Progenitor cell of endocrine pancreas (in vitro differentiated cells): ENCODE measurements around the gene PARP9. TPM values are rescaled to one million over a fixed set of nuclear protein-coding genes. Genes with fewer than 3 reads are reported as not detected.
"Not testable (repeated sequence)": the region's sequence is repeated elsewhere in the genome, so short reads cannot be mapped to it uniquely, and the experiment has no call there.

ENCODE experiments used
- DNase-seq: peaks from one replicate; pipeline ENCODE4 v3.0.0; 2021; ENCODE audit warnings: low spot score; ENCODE audit not compliant: unreplicated experiment
- H3K27ac Mint-ChIP-seq: 2 replicates; pipeline ENCODE4 v1.8.0; 2021; ENCODE audit warnings: mild to moderate bottlenecking, moderate library complexity, mixed read lengths
- H3K27me3 Mint-ChIP-seq: 2 replicates; pipeline ENCODE4 v1.8.0; 2021; ENCODE audit warnings: mixed read lengths
- H3K36me3 Mint-ChIP-seq: 2 replicates; pipeline ENCODE4 v1.8.0; 2022; ENCODE audit warnings: mixed read lengths; ENCODE audit not compliant: insufficient read depth
- H3K4me1 Mint-ChIP-seq: 2 replicates; pipeline ENCODE4 v1.8.0; 2021; ENCODE audit warnings: low read depth, mixed read lengths
- H3K4me3 Mint-ChIP-seq: 2 replicates; pipeline ENCODE4 v1.8.0; 2021; ENCODE audit warnings: low read depth, mild to moderate bottlenecking, moderate library complexity, mixed read lengths
- H3K9me3 Mint-ChIP-seq: 2 replicates; pipeline ENCODE4 v1.8.0; 2021; ENCODE audit warnings: low read depth, mixed read lengths
- CTCF ChIP-seq: fragments of 200-600 bp; sonication (generic); IDR thresholded peaks from one replicate; pipeline ENCODE4 v1.5.0; 2021; ENCODE audit warnings: antibody characterized with exemption, mild to moderate bottlenecking; ENCODE audit not compliant: unreplicated experiment
- total RNA-seq: library from RNA; stranded (reverse); gene quantifications from 2 replicates; pipeline ENCODE4 v1.2.1, GENCODE V29; 2021

Gene PARP9
- total RNA-seq, 1 donor from 2014 or later = 11.3 TPM

- no peak for DNase-seq
- peak overlapping the region; percentile 69 for H3K27ac Mint-ChIP-seq
- peaks cover 1% of the 10 kb centered on the region for H3K36me3 Mint-ChIP-seq
Observed at GRCh38 chr3:122510878-122511535, 53.1 kb downstream of the PARP9 start.

GRCh38 chr3:122508944-122509343 lies 55.2 kb downstream of the PARP9 start:
- H3K27ac Mint-ChIP-seq, H3K9me3 Mint-ChIP-seq, H3K36me3 Mint-ChIP-seq, H3K4me3 Mint-ChIP-seq, H3K27me3 Mint-ChIP-seq, DNase-seq: not testable (repeated sequence)
- peaks cover 34% of the 10 kb centered on the region for H3K4me1 Mint-ChIP-seq

More at GRCh38 chr3:122510878-122511535, 53.1 kb downstream of the PARP9 start:
- TF ChIP-seq CTCF = no peak
- H3K27me3 Mint-ChIP-seq = no peaks in the 10 kb centered on the region
- no peaks in the 10 kb centered on the region for H3K9me3 Mint-ChIP-seq
- H3K4me3 Mint-ChIP-seq = no peak overlapping the region
- H3K4me1 Mint-ChIP-seq = peaks cover 30% of the 10 kb centered on the region

- Mint-ChIP-seq H3K4me3 (no peak overlapping the region), H3K27ac (peak overlapping the region; percentile 71), H3K36me3 (peaks cover 4% of the 10 kb centered on the region)
Observed at GRCh38 chr3:122508135-122508914, 55.8 kb downstream of the PARP9 start.

GRCh38 chr3:122506450-122506849 lies 57.6 kb downstream of the PARP9 start:
- no peak for TF ChIP-seq CTCF
- H3K27me3 Mint-ChIP-seq = no peaks in the 10 kb centered on the region
- H3K36me3 Mint-ChIP-seq = peaks cover 4% of the 10 kb centered on the region
- H3K27ac Mint-ChIP-seq = no peak overlapping the region
- H3K9me3 Mint-ChIP-seq = no peaks in the 10 kb centered on the region
- no peak for DNase-seq
- H3K4me1 Mint-ChIP-seq = peaks cover 21% of the 10 kb centered on the region
- no peak overlapping the region for H3K4me3 Mint-ChIP-seq

More at GRCh38 chr3:122508135-122508914, 55.8 kb downstream of the PARP9 start:
- no peak for TF ChIP-seq CTCF
- no peaks in the 10 kb centered on the region for H3K9me3 Mint-ChIP-seq
- no peak for DNase-seq
- no peaks in the 10 kb centered on the region for H3K27me3 Mint-ChIP-seq
- peaks cover 31% of the 10 kb centered on the region for H3K4me1 Mint-ChIP-seq

- Mint-ChIP-seq H3K27ac (peak overlapping the region; percentile 4), H3K4me1 (peaks cover 14% of the 10 kb centered on the region), H3K4me3 (no peak overlapping the region), H3K27me3 (no peaks in the 10 kb centered on the region), H3K9me3 (no peaks in the 10 kb centered on the region), H3K36me3 (peaks cover 3% of the 10 kb centered on the region)
- DNase-seq = no peak
- TF ChIP-seq CTCF = no peak
Observed at GRCh38 chr3:122505676-122506075, 58.4 kb downstream of the PARP9 start.

GRCh38 chr3:122502941-122503340 lies 61.2 kb downstream of the PARP9 start:
- TF ChIP-seq CTCF = no peak
- Mint-ChIP-seq H3K27ac (no peak overlapping the region), H3K9me3 (no peaks in the 10 kb centered on the region), H3K36me3 (peaks cover 3% of the 10 kb centered on the region), H3K4me1 (peaks cover 7% of the 10 kb centered on the region), H3K4me3 (no peak overlapping the region), H3K27me3 (no peaks in the 10 kb centered on the region)
- DNase-seq = no peak
